Fibroblast of peridontal ligament (primary cell): ENCODE data around the gene RALGAPB.
"Not testable (repeated sequence)": the region's sequence is repeated elsewhere in the genome, so short reads cannot be mapped to it uniquely, and the experiment has no call there.

Source experiments
- DNase-seq: peaks from one replicate; pipeline ENCODE4 v3.0.0-alpha.2; 2010; ENCODE audit errors: extremely low read depth

The RALGAPB gene

DNA sequence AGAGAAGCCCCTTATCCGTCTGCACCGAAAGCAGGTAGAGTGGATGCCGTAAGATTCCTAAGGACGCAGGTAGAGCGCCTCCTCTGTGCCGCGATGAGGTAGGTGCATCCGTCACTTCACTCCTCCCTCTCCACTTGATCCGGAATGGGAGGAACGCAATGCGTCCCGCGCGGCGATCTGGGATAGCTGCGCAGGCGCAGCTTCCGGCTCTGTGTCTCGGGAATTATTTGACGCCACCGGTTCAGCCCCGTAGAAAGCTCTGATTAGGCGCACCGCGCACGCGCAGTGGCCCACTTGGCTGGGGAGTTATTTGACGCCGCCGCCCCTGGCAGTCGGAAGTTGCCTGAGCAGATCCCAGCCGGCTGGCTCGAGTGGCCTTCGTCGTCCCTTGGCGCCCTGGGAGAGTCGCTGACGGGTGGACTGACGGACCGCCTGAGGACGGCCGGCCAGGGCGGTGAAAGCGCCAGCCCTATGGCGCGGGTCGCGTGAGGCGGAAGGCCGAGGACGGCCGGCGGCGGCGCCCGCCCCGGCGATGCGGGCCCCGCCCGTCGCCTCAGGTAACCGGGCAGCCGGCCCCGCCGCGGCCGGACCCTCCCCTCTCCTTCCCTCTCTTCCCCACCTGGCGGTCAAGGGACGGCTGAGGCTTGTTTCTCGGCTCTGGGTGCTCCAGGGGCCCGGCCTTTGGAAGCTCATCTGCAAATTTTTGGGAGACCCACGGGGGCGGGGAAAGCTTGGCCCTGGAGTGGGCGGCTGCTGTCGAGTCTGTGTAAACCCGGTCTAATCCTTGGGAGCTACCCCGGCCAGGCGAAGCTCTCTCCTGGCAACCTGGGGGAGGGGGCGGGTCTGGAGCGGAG lies at the start of gene RALGAPB:
RALGAPB (plus strand) TSS at position 331 of the 854 bp plus-strand sequence. CDS start 15,590 bp downstream, outside the sequence.
- DNase-seq: peak; percentile 97

DNA sequence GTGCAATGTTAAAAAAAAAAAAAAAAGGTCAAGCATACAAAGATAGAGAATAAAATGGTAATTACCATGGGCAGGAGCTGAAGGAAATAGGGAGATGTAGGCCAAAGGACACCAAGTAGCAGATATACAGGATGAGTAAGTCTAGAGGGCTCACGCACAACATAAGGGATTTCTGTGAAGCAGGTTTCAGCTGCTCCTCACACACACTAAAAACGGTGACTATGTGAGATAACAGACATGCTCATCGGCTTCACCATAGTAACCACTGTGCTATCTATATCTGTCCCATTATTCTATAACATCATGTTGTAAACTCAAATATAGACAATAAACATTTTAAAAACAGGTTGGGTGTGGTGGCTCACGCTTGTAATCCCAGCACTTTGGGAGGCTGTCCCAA lies 49.1 kb upstream of the RALGAPB start:
- no peak for DNase-seq

DNA sequence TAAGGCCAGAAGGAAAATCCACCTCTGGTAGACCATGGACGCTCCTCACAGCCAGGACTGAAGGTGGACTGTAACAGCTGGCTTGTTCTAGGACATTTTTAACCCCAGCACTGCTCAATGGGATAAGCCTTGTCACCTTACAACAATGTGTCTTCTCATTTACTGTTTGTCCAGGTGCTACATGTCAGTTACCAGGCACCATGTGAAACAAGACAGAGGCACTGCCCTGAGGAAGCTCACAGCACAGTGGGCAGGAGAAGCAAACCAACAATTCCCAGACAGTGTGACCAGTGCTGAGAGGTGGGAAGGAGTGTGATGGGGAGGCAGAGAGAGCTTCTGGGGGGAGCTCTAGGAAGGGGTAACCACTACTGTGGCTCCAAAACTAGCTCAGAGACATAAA lies 48.2 kb upstream of the RALGAPB start:
- DNase-seq: no peak

DNA sequence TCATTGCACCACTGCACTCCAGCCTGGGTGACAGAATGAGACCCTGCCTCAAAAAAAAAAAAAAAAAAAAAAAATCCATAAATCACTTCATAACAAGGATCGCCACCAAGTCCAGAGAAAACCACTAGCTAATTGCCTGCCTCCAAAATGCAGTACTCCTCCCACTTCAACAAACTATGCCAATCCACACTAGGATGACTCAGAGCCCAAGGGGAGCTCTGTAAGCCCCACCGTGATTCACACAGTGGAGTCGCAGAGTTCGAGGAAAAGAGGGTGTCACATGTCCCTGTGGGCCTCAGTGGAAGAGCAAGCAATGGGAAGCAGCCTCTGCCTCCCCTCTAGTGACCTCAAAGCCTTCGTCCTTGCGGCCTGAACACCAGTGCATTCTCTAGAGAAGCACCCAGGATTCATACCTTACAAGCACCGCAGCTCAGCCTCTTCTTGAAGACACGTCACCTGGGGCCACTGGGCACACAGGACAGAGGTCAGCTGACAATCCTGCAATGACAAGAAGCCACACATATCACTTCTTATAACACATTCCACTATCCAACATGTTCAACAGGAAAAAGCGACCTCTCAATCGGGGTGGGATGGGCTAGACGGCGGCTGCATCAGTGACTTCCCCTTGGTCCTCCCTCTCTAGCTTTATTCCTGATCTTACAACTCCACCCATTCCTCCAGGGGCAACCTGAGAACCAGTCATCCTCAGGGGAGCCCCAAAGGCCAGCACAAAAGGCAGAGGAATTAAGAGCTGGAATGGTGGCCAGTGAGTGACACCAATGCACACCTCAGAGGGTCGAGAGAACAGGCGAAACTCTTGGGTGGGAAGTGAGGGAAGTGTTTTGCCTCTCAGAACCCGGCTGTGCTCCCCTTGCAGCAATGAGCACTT lies 46.4 kb upstream of the RALGAPB start:
- peak; percentile 89 for DNase-seq

DNA sequence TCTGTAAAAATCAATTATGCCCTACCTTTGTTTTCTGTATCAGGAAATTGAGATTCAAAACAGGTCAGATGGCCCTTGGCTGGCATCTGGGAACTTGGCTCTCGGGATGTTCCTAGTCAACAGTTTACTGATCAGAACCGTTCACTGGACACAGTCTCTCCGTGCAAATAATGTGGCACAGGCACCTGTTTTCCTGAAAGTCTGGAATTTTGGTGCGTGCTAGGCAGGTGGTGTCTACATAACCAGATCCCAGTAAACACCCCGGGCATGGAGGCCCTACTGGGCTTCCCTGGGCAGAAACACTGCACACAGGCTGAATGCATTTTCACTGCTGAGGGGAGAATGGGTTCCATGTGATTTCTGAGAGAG lies 45.0 kb upstream of the RALGAPB start:
- DNase-seq: no peak

DNA sequence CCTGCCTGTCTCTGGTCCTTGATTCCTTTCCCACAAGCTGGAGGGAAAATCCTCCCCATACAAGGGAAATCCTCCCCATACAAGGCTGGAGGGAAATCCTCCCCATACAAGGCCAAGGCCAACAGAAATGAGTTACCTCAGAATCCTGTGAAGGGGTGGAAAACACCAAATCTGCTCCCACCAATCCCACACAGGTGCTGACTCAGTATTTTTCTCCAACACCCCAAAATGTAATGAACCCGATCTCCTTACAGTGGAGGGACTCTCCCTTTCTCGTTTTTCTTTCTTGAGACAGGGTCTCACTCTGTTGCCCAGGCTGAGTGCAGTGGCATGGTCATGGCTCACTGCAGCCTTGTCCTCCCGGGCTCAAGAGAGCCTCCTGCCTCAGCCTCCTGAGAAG lies 43.8 kb upstream of the RALGAPB start:
- DNase-seq: no peak

DNA sequence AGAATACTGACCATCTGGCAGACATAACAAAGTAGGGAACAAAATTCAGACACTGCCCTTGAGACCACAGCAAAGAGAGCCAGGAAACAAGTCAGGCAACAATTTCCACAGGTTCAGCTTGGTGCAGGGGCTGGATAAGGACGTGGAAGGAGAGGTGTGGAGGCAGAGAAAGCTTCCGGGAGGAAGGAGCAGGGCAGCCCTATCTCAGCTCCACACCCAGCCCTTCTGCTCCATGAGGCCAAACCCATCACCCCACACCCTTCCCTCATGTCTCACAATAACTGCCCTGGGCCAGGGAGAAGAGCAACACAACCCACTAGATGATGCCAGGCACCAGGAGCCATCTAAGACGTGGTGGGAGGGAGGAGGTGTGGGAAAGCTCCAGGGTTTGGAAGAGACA lies 43.3 kb upstream of the RALGAPB start:
- DNase-seq: no peak

DNA sequence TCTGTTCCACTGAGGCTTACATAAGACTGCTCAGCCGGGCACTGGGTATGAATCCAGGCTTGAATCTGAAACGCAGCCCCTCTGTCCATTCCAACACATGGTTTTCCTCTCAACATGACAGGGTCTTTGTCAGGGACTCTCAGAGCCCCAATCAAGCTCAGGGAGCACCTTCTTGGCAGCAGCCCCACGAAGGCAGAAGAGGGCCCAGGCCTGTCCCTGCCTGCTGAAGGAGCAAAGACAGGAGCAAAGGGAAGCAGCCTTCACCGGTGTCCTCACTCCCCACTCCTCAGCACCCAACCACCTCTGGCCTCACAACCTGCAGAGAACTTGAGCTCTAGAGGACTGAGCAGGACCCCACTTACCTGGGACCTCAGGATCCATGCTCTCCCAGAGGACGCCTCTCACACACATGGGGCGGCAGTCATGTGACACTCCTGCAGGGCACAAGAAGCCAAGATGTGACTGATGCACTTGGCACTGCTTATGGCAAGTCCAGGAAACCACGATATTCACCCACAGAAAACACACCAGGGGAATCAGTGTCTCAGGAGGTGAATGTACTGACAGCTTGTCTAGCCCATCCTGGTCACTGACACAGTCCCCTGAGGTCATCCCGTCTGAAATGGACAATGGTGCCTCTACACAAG lies 41.8 kb upstream of the RALGAPB start:
- no peak for DNase-seq

DNA sequence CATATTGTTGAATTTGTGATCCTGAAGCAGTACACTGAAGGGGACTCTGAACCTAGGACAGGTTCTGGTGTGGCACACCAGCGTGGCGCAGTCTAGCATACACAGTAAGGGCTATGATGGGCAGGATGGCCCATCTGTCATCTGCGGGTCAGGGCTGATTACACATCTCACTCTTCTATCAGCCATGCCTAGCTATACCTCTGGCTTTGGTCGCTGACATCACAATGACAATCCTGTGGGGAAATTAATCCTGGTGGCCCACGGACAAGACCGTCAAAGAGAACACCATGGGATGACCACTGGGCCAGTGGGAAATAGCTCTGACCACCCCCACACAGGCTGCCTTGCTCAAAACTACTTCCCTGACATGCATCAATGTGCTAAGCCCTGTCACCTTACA lies 40.4 kb upstream of the RALGAPB start:
- no peak for DNase-seq

DNA sequence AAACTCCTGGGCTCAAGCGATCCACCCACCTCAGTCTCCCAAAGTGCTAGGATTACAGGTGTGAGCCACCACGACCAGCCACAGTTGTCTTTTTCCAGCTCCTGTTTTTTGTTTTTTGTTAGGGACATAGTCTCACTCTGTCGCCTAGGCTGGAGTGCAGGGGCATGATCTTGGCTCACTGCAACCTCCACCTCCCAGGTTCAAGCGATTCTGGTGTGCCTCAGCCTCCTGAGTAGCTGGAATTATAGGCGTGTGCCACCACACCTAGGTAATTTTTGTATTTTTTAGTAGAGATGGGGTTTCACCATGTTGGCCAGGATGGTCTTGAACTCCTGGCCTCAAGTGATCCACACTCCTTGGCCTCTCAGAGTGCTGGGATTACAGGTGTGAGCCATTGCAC lies 39.8 kb upstream of the RALGAPB start:
- DNase-seq: not testable (repeated sequence)

DNA sequence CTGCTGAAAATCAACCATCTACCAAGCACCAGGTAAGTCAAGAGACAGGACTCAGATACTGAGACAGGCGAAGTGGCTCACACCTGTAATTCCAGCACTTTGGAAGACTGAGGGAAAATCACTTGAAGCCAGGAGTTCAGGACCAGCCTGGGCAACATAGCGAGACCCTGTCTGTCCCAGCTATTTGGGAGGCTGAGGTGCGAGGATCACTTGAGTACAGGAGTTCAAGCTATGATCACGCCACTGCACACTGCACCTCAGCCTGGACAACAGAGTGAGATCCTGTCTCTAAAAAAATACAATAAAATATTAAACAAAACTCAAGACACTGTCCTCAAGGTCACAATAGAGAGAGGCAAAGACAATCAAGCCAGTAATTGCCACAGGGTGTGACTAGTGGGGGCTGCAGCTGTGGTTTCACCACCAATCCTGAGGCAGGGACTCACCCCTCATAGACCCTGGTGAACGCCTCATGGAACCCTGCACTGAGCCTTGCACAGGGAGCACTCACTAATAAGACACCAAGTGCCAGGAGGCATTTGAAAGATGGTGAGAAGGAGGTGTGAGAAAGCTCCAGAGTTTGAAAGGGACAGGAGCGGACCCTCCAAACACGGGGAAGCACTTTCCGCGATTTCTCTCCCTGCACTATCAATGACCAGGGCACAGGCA lies 39.2 kb upstream of the RALGAPB start:
- no peak for DNase-seq

DNA sequence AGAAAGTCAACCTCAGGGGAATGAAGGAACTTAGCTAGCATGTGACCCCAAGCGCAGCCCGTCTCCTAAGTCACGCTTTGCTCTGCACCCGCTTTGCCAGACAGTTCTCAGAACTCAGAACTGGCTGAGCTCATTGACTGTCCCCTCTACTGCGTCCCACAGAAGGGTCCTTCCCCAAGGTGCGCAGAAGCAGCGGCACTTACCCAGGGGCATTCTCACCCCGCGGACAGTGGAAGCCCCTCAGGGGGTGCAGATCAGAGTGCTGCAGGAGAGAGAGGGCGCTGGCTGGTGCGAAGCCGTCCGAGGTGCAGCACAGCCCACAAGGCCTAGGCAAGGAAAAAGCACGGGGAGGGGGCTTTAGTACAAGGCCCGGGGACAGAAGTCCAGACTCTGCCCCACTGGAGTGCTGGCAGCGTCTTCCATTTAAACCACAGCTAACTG lies 38.3 kb upstream of the RALGAPB start:
- peak; percentile 25 for DNase-seq

DNA sequence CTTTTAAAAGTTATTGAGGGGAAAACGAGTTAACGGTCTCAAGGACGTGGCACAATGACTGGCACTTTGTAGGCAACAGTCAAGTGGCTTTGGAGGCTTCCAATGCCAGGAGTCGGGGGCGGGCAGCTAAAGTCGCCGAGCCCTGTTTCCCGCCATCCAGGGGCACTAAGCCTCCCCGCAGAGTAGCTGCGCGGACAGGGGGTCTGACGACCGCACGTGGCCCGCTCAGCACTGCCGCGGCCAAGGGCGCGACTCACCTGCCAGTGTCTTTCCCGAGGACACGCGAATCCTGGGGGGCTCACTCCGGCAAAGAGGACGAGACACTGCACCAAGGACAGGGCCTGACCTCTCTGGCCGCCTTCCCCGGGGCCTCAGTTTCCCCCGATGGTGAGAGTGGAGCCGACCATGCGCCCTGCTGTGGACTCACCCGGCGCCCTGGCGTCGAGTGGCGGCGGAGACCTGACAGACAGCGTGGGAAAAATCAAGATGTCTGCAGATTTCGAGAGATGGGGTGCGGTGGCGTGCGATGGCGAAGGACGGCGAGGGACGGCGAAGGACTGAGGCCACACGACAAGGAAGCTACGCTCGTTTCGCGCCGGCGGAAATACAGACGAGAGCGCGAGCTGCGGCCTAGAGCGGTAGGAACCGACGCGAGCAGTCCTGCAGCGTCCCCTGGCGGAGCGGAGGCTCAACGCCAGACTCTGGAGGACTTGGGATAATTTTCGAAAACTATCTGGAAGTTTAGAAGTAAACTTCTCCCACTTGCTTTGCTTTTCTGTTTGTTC lies 37.7 kb upstream of the RALGAPB start, which contains the start of gene SNHG17:
SNHG17 (minus strand) TSS at position 559 of the 785 bp plus-strand sequence.
- peak; percentile 94 for DNase-seq

DNA sequence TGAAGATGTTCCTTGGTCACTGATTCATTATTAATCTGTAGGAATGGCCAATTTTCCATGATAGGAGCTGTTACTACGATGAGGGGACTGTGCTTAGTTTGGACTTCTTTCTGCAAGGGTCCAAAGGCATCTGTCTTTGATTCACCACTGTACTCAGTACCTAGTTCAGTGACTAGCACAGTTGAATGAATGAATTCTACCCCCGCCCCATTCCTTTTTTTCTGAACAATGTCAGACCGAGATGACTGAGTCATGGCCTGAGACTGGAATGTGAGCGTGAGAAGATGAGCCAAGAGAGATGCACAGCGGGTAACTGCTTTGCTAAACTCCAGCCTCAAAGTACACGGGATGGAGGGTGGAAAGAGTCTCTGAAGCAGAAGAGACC lies 37.1 kb upstream of the RALGAPB start:
- DNase-seq: peak; percentile 52

DNA sequence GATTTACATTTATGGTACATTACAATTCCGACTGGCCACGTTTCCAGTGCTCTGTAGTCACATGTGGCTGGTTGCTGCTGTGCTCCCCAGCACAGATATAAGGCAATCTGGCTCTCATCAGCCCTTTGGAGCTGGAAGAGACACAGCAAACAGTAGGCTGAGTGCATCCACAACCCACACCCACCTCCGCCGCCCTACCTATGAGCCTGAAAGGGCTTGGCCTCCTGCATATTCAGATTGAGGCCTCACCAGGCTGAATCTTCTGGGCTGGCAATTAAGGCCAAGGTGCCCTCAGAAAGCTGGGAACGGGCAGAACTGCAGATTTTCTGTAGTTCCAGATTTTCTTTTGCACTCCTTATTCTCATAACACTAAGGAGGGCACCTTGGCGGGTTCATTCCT lies 34.8 kb upstream of the RALGAPB start:
- no peak for DNase-seq

DNA sequence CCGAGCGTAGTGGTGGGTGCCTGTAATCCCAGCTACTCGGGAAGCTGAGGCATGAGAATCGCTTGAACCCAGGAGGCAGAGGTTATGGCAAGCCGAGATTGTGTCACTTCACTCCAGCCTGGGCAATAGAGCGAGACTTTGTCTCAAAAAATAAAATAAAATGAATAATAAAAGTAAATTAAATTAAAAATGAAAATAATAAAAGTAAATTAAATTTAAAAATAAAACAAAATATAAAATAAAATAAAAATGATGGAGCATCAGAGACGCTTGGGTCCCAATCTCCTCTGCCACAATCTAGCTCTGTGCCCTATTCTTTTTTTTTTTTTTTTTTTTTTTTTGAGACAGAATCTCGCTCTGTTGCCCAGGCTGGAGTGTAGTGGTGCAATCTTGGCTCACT lies 31.5 kb upstream of the RALGAPB start:
- not testable (repeated sequence) for DNase-seq

DNA sequence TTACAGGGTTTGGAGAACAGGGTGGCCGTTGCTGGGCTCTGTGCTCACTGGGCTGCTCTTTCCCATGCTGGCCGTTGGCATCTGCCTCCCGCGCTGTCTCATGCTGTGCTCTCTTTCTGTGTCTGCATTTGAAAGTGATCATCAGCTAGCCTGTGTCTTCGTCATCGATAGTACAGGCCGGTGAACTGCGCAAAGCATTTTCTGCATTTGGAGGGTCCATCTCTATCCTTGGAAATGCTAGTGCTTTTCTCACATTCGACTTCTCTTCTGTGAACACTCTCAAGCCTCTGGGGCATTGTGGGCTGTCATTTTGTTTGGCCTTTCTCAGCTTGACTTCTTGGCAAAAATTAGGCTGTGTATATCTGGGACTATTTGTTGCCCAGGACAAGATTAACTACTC lies 30.7 kb upstream of the RALGAPB start:
- DNase-seq: peak; percentile 63

DNA sequence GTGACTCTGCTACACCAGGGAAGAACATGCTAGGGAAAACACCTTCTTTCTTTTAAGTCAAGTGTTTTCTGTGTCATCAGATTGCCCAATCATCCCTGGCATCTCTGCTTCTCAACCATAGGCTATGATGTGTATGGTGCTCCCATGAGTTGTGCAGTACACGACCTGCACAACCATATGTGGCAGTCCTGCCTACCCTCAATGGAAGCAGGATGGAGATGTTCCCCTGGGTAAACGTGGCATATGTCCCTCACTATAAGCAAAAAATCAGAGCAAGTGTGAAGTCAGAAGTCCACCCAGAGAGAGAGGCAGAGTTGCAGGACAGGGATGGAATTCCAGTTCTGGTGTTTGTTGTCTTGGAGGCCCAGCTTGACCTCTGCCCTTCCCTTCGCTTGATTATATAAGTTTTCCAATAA lies 27.3 kb upstream of the RALGAPB start:
- DNase-seq: no peak

DNA sequence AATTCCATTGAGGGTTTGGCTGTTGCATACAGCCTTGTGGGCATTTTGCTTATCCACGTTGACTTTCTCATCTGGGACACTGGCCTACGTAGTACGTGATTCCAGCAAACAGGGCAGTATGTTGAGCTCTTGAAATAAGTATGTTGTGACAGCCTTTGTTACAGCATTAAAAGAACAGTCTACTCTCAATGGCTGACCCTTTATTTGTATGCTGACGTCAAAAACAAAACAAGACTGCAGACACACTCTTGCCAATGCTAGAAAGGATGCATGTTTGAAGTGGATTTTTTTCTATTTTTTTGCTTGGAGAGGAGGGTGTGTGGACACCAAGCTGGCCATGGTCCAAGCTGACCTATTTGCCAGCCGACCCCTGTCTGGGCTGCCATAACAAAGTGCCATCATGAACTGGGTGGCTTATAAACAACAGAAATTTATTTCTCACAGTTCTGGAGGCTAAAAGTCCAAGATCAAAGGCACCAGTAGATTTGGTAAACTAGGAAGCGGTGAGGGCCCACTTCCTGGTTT lies 26.7 kb upstream of the RALGAPB start:
- DNase-seq: no peak

DNA sequence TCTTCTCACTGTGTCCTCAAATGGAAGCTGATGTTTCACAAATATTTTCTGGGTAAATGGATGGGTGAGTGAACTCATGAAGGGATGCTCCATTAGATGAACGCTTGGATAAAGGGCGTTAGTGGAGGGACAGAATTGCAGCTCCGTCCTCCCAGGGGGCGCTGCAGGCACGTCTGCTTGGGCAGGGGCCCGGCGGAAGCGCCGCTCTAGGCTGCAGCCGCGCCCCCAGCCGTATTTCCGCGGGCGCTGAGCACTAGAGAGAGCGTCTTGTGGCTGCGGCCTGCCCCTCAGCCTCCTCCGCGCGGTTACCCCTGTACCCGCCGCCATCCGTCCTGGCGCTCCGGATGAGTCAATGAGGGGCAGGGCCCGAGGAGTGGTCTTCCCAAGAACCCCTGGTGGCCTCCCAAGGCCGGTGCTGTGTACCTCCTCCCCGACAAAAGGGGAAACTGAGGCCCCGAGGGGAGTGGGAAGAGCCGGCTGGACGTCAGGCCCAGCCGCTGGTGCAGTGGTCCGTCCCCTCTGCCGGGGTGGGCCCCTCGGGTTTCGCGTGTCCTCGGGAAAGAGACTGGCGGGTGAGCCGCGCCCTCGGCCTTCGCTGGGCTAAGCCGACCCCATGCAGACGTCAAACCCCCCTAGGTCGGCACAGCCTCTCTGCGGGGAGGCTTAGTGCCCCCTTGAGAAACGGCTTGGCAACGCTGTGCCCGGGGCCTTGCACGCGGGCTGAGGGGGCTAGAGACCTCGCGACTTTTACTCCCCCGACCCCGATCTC lies 26.0 kb upstream of the RALGAPB start:
- DNase-seq: peak; percentile 92
